ENCODE results near the gene MKLN1.

DNA sequence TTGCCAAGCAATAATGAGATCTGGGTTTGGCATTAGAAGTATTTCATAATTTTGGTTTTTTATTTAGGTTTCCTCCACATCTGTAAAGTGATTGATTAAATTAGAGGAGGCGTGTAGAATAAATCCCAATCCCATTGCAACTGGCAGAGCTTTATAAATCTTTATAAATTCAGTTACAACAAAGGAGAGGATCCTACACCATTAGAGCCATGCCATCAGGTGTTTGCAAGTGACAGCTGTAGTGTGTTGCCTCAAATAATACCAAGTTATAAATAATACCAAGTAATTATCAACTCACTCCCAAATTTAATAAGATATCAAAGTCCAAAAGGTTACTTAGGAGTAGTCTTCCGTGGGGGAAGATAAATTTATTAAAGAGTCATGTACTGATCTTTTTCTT is 166.5 kb downstream of the MKLN1 start:
- no peak for TF ChIP-seq POLR2A (IDR thresholded peaks at IDR 0.05)
- TF ChIP-seq, protein P1, sequence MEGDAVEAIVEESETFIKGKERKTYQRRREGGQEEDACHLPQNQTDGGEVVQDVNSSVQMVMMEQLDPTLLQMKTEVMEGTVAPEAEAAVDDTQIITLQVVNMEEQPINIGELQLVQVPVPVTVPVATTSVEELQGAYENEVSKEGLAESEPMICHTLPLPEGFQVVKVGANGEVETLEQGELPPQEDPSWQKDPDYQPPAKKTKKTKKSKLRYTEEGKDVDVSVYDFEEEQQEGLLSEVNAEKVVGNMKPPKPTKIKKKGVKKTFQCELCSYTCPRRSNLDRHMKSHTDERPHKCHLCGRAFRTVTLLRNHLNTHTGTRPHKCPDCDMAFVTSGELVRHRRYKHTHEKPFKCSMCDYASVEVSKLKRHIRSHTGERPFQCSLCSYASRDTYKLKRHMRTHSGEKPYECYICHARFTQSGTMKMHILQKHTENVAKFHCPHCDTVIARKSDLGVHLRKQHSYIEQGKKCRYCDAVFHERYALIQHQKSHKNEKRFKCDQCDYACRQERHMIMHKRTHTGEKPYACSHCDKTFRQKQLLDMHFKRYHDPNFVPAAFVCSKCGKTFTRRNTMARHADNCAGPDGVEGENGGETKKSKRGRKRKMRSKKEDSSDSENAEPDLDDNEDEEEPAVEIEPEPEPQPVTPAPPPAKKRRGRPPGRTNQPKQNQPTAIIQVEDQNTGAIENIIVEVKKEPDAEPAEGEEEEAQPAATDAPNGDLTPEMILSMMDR (IDR thresholded peaks at IDR 0.05): no peak
